Ascending aorta (tissue), 2 donors: ENCODE measurements around the gene CRIP2. TPM values are rescaled to one million over a fixed set of nuclear protein-coding genes. Genes with fewer than 3 reads are reported as not detected.
A peak's percentile ranks its signal among the peaks of the same experiment; 100 is the strongest.

Source experiments
- DNase-seq, 2 donors: peaks; one replicate each; pipeline ENCODE4 v3.0.0-alpha.2; 2019; ENCODE audit warnings: low spot score in 2 of 2
- H3K27ac ChIP-seq, 2 donors: fragments of 200-600 bp; sonication (generic); one replicate each; pipeline ENCODE4 v1.5.1; 2016 to 2017; ENCODE audit warnings: mild to moderate bottlenecking in 1 of 2
- H3K27me3 ChIP-seq: fragments of 200-600 bp; sonication (generic); one replicate; pipeline ENCODE4 v1.5.1; 2017
- H3K36me3 ChIP-seq, 2 donors: fragments of 200-600 bp; sonication (generic); one replicate each; pipeline ENCODE4 v1.5.1; 2016
- H3K4me1 ChIP-seq, 2 donors: fragments of 200-600 bp; sonication (generic); one replicate each; pipeline ENCODE4 v1.5.1; 2016 to 2017; ENCODE audit warnings: mild to moderate bottlenecking in 1 of 2
- H3K4me3 ChIP-seq, 2 donors: fragments of 200-600 bp; sonication (generic); one replicate each; pipeline ENCODE4 v1.5.1; 2016 to 2017; ENCODE audit warnings: mild to moderate bottlenecking in 1 of 2
- H3K9me3 ChIP-seq, 2 donors: fragments of 200-600 bp; sonication (generic); one replicate each; pipeline ENCODE4 v1.5.1; 2016
- intact Hi-C: fragments of 100-400 bp; cut with DNase I; formaldehyde crosslinking; loops from one replicate; pipeline ENCODE4 v1.15.1; 2023
- total RNA-seq: library from RNA; depleted of rRNA; stranded (reverse); fragments of >200 nt; gene quantifications from one replicate; pipeline ENCODE4 v1.1.0, GENCODE V29; 2016
- TF ChIP-seq, protein P1 (sequence below), 3 experiments: fragments of 200-600 bp in 2 of 3; fragments of 450-650 bp in 1 of 3; sonication (generic) in 2 of 3; IDR thresholded peaks; one replicate each; pipeline ENCODE4 v1.5.1; 2016 to 2019; ENCODE audit warnings: antibody characterized with exemption in 3 of 3, mild to moderate bottlenecking in 1 of 3, moderate library complexity in 1 of 3

CRIP2 gene
- total RNA-seq, 1 donor from 2014 or later: 665 TPM

DNA sequence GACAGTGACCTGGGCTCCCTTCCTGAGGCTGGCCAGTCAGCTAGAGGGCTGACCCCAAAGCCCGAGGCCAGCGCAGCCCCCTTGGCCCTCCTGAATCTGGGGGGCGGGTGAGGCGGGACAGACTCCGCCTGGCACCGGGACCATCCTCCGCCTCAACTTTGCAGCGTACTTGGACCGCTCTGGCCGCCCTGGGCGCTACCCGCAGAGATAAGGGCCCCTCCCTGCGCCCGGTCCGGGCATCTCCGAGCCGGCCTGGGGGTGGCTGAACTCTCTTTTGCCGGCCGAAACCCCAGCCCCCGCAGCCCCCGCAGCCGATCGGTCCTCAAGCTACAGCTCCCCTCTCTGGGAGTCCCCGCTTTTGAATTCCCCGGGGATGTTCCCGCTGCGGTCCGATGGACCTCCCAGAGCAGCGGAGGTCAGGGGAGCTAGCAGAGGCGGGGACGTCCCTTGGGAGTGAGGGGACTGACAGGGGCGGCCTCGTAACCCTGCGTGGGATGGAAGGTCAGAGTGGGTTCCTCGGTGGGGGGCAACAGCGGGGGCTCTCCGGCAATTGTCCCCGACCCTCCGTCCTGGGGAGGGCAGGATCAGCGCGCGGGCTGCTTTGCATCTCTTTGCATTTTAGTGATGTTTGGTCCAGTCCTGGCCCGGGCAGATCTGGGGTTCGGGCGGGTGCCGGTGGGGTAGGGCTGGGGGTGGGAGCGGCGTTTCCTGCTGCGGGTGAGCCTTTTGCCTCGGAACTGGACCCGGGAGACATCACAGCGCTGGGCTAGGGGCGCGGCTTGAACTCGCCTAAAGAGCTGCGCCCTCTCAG is 11.7 kb downstream of the CRIP2 start, which contains the start of gene CRIP1:
CRIP1 (plus strand) TSS at position 724 of the 811 bp plus-strand sequence. CDS start 374 bp downstream, outside the sequence.
- peak within 1 kb of the TSS; percentile 89 to 99 for H3K27ac ChIP-seq
- H3K9me3 ChIP-seq: no peaks in the 10 kb centered on the region
- intact Hi-C loops: loop anchor here (10.0 kb wide), 3 partner anchors 462 to 802 kb away; partner anchors contain the start of genes CDCA4 and INF2
- peaks cover 40 to 70% of the 10 kb centered on the region in 2 donors for H3K4me1 ChIP-seq
- DNase-seq: no peak
- no peaks in the 10 kb centered on the region for H3K36me3 ChIP-seq
- H3K4me3 ChIP-seq: peak within 1 kb of the TSS; percentile 55 to 64
- no peaks in the 10 kb centered on the region for H3K27me3 ChIP-seq
- TF ChIP-seq, protein P1, sequence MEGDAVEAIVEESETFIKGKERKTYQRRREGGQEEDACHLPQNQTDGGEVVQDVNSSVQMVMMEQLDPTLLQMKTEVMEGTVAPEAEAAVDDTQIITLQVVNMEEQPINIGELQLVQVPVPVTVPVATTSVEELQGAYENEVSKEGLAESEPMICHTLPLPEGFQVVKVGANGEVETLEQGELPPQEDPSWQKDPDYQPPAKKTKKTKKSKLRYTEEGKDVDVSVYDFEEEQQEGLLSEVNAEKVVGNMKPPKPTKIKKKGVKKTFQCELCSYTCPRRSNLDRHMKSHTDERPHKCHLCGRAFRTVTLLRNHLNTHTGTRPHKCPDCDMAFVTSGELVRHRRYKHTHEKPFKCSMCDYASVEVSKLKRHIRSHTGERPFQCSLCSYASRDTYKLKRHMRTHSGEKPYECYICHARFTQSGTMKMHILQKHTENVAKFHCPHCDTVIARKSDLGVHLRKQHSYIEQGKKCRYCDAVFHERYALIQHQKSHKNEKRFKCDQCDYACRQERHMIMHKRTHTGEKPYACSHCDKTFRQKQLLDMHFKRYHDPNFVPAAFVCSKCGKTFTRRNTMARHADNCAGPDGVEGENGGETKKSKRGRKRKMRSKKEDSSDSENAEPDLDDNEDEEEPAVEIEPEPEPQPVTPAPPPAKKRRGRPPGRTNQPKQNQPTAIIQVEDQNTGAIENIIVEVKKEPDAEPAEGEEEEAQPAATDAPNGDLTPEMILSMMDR (IDR thresholded peaks at IDR 0.05): no peak

DNA sequence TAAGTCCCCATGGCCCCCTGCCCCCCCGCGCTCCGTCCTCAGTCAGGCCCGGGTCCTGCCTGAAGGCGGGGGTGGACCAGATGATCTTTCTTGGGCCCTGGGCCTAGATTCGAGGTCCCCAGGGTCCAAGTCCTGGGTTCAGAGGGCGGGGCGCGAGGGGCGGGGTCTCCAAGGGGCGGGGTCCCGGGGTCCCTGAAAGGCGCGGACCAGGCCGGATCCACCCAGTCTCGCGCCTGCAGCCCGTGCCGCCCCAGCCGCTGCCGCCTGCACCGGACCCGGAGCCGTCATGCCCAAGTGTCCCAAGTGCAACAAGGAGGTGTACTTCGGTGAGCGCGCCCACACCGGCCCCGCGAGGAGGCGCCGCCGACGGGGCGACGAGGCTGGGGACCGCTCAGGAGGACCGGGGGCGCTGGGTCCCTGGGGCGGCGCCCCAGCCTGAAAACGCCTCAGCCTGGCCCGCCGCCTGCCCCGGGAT is 12.4 kb downstream of the CRIP2 start:
- intact Hi-C loops: loop anchor here (10.0 kb wide), 3 partner anchors 462 to 802 kb away; partner anchors contain the start of genes CDCA4 and INF2
- peak in 1 of 2 donors; percentile 89 for DNase-seq
- Histone ChIP-seq H3K27ac (peak overlapping the region; percentile 89 to 99), H3K4me3 (peak overlapping the region; percentile 55 to 64), H3K9me3 (no peaks in the 10 kb centered on the region), H3K36me3 (no peaks in the 10 kb centered on the region), H3K27me3 (no peaks in the 10 kb centered on the region), H3K4me1 (peaks cover 40 to 69% of the 10 kb centered on the region in 2 donors)
- TF ChIP-seq, protein P1 (IDR thresholded peaks at IDR 0.05): no peak

DNA sequence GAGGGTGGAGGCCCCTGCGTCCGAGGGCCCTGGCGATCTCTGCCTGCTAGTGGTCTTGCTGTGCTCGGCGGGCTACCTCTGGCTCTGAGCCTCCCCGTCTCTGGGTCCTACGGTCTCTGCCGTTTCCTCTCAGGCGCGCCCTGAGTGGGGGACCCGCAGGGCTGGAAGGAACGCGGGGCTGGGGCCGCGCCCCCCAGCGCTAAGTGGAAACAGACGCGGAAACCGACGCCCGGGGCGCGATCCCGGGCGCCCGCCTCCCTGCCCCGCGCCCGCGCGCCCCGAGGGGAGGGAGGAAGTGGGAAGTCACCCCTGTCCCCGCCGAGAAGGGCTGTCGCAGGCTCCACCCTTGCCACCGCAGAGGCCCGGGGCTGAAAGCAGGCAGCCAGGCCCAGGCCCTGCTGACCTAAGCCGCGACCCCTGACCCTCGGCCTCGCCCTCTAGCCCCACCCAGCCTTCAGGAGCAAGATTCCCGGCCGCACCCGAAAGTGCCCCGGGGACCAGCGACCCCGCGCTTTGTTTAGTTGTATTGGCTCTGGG is 12.9 kb downstream of the CRIP2 start:
- Histone ChIP-seq H3K27ac (peak overlapping the region; percentile 89 to 99), H3K4me1 (peaks cover 35 to 64% of the 10 kb centered on the region in 2 donors), H3K36me3 (no peaks in the 10 kb centered on the region), H3K4me3 (peak overlapping the region; percentile 55 to 64), H3K27me3 (no peaks in the 10 kb centered on the region), H3K9me3 (no peaks in the 10 kb centered on the region)
- TF ChIP-seq, protein P1 (IDR thresholded peaks at IDR 0.05): no peak
- intact Hi-C loops: loop anchor here (10.0 kb wide), 3 partner anchors 463 to 803 kb away; partner anchors contain the start of genes CDCA4 and INF2
- DNase-seq: no peak

DNA sequence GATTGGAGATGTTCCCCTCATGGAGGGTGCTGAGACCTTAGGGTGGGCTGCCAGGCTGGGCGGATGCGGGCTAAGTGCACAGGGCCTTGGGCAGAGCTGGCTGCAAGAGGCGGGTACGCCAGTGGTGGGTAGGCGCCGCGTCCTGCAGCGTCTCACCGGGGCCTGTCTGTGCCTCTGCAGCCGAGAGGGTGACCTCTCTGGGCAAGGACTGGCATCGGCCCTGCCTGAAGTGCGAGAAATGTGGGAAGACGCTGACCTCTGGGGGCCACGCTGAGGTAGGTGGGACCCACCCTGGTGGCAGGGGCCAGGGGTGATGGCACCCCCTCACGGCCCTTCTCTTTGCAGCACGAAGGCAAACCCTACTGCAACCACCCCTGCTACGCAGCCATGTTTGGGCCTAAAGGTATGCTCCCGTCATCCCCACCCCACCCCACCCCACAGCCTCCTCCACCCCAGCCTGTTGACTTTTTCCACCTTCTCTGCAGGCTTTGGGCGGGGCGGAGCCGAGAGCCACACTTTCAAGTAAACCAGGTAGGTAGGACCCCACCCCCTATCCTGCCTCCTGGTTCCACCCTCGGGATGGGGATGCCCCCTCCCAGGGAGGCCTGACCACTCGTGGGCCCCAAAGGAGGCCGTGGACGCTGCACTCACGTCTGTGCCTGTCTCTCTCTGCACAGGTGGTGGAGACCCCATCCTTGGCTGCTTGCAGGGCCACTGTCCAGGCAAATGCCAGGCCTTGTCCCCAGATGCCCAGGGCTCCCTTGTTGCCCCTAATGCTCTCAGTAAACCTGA is 13.6 kb downstream of the CRIP2 start:
- H3K9me3 ChIP-seq: no peaks in the 10 kb centered on the region
- TF ChIP-seq, protein P1 (IDR thresholded peaks at IDR 0.05): no peak
- intact Hi-C loops: loop anchor here (10.0 kb wide), 3 partner anchors 463 to 803 kb away; partner anchors contain the start of genes CDCA4 and INF2
- no peak for DNase-seq
- peak overlapping the region; percentile 64 to 67 for H3K4me3 ChIP-seq
- peak overlapping the region; percentile 89 to 99 for H3K27ac ChIP-seq
- no peaks in the 10 kb centered on the region for H3K36me3 ChIP-seq
- peaks cover 29 to 57% of the 10 kb centered on the region in 2 donors for H3K4me1 ChIP-seq
- no peaks in the 10 kb centered on the region for H3K27me3 ChIP-seq
